GM12874 (cell line): ENCODE data around the gene EPB41L3.

Source experiments
- CTCF ChIP-seq: IDR thresholded peaks from 2 replicates; pipeline ENCODE4 v1.5.1; 2011; ENCODE audit warnings: low read depth, mild to moderate bottlenecking, control low read depth, low read length, moderate library complexity; ENCODE audit not compliant: insufficient read depth

The EPB41L3 gene

GRCh38 chr18:5419601-5420000, 124.2 kb downstream of the EPB41L3 start:
- TF ChIP-seq CTCF = no peak

DNA sequence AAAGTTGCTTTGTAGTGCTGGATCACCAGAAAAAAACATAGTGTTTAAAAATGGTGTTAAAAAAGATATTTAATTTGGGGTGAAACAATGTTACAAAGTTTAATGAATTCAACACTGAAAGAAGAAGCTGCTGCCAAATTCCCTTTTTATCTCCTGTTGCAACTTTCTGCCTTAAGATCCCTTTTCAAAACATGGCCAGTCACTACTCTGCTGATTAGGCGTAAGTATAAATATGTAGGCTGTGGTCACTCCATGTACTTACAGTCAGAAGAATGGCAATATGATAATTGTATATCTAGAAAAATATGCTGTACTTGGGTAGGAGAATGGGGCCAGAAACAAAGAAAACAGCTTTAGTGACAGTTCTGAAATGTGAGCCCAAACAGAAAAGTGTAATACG, 124.8 kb downstream of the EPB41L3 start:
- TF ChIP-seq CTCF = no peak

DNA sequence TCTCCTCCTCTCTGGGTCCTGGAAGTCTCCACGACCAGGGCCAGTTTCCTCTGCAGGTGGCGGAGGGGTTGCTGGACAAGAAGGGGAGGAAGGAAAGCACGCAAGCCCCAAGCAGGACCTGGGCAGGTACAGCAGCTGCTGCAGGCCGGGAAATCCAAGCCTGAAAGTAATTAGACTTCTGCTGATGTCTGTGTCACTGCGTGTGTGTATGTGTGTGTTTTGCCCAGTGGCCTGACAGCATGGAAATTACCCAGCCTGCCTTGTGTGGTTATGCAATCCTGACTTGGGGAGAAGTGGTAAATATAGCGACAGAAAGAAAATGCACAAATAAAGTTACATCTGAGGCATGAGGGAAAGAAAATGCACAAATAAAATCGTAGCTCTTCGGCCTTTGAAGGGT, 126.5 kb downstream of the EPB41L3 start:
- TF ChIP-seq CTCF = no peak

DNA sequence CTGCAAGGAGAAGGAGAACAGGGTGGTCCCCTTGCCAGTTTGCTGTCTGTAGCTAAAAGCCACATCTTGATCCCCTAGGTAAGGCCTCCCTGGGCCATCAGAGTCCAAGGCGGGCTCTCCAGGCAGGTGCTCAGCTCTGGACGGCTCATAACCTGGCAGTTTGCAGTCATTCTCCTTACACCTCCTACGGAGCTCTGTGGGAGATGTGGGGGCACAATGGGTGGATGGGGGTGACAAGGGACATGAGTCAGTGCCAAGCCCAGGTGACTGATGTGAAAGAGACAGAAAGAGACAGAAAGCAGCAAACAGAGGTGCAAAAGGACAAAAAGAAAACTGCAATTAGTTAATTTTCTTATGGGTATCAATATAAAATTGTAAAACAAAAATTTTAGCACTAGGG, 127.7 kb downstream of the EPB41L3 start:
- TF ChIP-seq CTCF = no peak

DNA sequence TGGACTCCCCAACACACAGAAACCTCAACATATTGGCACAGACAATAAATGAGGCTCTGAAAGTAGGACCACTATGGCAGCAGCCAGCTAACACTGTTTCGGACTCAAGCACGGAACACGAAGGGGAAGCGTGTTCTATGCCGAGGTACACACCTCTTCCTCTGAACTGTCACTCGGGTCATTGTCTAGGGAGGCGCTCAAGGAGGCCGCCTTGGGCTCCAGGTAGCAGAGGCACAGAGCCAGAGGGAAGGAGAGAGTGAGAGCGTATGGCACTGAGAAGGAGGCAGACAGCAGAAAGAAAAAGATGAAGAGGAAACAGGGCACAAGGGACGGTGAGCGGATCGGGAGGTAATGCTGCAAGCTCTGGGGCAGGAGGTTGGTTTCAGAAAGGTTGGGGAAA, 128.1 kb downstream of the EPB41L3 start:
- no peak for TF ChIP-seq CTCF

DNA sequence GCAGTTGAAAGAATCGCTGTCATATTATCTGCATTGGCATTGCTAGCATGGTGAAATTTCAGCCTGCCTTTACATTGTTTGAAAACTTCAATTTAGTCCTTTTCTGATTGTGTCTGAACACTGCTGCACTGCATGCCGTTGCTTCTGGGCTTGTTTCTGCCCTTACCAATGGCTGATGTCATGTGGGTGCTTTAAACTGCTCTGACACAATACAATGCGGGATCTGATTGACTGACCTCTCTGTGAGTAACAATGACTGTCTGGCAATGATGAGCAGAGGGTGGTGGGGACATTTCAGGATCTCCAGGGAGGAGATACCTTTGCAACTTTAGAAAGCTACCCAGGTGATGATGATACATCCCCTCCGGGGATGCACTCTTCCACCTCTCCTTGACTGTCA, 128.8 kb downstream of the EPB41L3 start:
- no peak for TF ChIP-seq CTCF

DNA sequence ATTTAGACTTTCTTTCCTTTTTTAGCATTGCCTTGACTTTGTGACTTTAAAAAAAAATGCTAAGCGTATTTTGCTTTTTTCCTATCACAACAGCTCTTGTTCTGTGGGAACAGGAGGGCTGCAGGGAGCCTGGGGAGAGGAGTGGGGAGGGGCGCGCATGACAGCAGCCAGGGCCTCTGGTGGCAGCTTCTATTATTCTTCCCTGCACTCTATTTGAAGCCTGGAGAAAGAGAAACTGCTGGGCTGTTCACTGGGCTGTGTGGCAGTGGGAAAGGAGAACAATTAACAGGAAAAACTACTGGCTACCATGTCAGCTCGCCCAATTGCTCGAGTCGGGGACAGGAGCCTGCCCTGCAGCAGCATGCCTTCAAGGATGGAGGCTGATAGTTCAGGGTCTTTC, 129.3 kb downstream of the EPB41L3 start:
- no peak for TF ChIP-seq CTCF

GRCh38 chr18:5413447-5413846, 130.3 kb downstream of the EPB41L3 start:
- no peak for TF ChIP-seq CTCF
